GM19239 (cell line): ENCODE data around the gene MUCL1.
"Not testable (repeated sequence)": the region's sequence is repeated elsewhere in the genome, so short reads cannot be mapped to it uniquely, and the experiment has no call there.

Experiments used
- DNase-seq: peaks from one replicate; pipeline ENCODE4 v3.0.0; 2011; ENCODE audit warnings: low spot score; ENCODE audit not compliant: insufficient read length
- FAIRE-seq: peaks from 2 replicates; lab custom pipeline; 2011; peaks lifted over from hg19 to GRCh38; lab: Jason Lieb, UNC

MUCL1 gene

DNA sequence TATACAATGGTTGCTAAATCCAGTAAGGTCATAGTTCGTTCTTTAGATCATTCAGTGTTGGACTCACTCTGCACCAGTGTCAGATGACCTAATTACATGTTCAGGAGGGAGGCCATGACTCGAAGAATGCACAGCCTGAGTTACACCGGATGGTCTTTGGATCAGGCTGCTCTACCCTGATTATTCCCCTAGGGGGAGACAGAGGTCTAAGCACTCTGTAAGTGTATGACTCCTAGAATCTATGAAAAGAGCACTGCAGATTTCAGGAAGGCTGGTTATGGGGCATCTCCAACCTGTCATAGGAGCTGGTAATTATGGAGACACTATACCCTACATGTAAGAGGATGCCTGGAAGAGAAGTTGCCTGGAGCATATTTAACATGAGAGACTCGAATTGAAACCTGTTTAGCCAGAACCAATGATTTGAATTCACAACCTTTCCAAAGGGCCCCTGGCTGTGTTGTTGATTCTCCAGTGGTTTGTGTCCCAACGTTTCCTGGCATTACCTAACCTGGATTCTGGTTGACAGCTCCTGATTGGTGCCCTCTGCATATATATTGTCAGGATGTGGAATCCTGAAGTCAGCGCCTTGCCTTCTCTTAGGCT, at the start of gene MUCL1:
TSS of gene MUCL1 (plus strand) at position 584 of the 606 bp plus-strand sequence. CDS start 67 bp downstream, outside the sequence.
- DNase-seq (peak; percentile 30), FAIRE-seq (peak; percentile 72)

- no peak for FAIRE-seq
- no peak for DNase-seq
These were observed 32.6 kb upstream of the MUCL1 start for GRCh38 chr12:54821676-54822075.

GRCh38 chr12:54824402-54824801, 29.9 kb upstream of the MUCL1 start:
- FAIRE-seq, result no peak
- DNase-seq, result no peak

DNA sequence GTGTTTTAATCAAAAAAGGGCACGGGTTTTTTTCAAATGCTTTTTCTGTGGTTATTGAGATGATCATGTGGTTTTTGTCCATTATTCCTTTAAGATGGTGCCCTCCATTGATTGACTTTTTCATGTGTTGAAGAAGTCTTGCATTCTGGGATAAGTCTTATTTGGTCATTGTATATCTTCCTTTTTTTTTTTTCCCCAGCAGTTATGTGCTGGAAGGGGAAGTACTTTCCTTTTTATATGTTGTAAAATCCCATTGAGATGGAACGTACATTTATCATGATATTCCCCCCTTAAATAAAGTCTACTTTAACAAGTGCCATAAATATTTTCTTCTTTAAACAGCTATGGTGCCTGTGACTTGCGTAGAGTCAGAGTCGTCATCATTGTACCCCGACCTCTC, 24.8 kb upstream of the MUCL1 start:
- no peak for FAIRE-seq
- no peak for DNase-seq

DNA sequence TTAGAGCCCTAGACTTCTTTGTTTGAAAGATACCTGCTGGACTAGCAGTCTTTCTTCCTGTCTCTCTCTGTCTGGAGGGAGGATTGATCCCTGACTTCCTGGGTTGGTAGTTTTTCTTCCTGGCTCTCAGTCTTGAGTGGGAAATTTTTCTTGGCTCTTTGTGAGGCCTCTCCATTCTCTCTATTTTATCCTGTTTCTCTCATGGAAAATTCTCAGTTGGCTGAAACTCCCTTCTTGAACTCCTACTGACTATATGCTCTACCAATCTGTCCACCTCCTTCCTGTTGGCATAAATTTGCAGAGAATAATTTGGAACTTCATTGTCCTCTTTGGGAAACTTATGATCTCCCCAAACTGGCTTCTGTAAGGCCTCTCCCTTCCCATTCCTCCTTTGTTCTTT, 24.1 kb upstream of the MUCL1 start:
- FAIRE-seq, result no peak

DNA sequence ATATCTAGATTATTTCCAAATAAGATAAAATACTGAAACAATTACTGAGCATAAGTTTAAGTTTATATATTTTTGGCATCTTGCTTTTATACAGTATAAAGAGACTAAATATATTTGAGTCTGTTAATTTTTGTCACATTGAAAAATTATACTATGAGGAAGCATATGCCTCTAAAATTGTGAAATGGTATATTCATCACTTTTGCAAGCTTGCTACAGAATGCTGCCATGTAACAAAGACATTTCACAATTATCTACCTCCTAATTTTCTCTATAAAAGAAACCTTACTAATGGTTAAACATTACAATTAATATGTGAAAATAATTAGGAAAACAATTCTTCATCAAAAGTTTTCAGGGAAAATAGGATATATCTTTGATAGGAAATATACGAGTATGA, 22.7 kb upstream of the MUCL1 start:
- DNase-seq (no peak), FAIRE-seq (no peak)

More for the DNA sequence above, 24.1 kb upstream of the MUCL1 start:
- DNase-seq, result no peak

DNA sequence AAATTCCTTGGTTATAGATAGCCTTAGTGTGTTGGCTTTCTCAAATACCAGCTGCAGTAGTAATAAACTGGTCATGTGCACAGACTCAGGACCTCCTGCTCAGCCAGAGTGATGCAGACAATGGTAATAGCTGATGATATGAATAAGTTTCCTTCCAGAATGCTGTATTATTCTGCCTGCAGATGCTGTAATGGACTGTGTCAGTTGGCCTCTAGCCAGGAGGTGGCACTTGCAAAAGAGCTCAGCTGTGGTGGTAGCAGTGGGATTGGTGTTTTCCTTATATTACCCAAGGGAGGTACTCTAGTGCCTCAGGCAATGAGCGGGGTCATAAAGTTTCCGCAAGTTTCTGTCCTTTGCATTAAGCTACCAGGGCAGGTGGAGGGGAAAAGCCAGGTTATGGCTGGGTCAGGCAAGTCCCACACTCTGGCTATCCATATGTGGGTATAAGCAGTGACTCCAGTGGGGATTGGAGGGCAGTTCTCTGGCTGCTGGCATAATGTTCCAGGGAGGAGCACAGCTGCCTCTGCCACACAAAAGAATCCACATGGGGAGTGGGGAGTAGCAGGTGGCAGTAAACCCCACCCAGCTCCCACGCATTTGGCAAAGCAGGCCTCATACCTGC, 14.0 kb upstream of the MUCL1 start:
- no peak for FAIRE-seq

DNA sequence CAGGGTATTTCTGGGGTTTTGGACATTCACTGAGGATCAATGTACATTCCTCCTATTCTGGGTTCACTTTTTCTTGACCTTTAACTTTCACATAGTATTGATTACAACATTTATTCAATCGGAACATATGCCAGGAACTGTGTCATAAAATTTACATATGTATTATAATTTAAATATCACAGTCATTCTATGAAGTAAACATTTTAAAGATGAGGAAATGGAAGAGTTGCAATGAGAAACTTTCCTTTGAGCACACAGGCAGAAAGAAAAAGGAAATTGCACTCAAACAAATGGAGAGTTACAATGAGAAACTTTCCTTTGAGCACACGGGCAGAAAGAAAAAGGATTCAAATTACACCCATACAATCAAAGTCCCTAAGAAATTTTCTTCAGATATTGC, 3.1 kb downstream of the MUCL1 start:
- FAIRE-seq (no peak), DNase-seq (no peak)

More for the DNA sequence above, 14.0 kb upstream of the MUCL1 start:
- DNase-seq, result no peak

DNA sequence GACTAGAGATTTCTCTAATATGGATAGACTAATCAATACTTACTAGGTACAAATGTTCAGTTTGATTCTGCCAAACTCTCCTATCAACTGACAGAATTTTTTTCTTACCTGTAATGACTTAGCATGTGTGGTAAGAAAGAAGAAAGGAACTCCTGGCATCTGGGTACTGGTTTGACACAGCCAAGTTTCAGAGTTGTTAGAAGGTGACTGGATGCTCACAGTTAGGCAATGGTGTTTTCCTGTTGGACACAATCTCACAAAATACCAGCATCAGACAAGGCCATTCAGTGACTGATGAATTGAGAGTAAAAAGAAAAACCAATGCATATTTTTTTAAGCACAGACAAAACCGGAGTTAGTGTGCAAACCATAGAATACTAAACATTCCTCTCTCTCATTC, 4.2 kb downstream of the MUCL1 start:
- FAIRE-seq (no peak), DNase-seq (no peak)

GRCh38 chr12:54859502-54859901, 5.2 kb downstream of the MUCL1 start:
- no peak for FAIRE-seq
- no peak for DNase-seq

- FAIRE-seq, result no peak
- no peak for DNase-seq
These were observed 7.6 kb downstream of the MUCL1 start for GRCh38 chr12:54861927-54862326.

GRCh38 chr12:54863948-54864618, 9.8 kb downstream of the MUCL1 start:
- FAIRE-seq (no peak), DNase-seq (no peak)

DNA sequence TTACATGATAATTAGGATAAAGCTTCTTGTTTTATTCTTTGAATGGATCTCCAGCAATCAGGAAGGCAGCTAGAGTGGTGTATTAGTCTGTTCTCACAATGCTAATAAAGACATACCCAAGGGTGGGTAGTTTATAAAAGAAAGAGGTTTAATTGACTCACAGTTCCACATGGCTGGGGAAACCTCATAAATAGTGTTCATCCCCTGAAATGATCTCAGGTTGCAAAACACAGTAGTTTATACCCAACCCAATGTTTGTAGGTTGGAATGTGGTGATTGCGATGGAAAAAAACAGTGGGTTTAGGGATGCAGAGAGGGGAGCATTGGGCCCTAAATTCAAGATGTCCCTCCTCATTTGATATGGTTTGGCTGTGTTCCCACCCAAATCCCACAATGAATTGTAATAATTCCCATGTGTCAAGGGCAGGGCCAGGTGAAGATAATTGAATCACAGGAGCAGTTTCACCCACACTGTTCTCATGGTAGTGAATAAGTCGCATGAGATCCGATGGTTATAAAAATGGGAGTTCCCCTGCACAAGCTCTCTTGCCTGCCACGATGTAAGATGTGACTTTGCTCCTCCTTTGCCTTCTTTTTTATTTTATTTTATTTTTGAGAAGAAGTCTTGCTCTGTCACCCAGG, 11.5 kb downstream of the MUCL1 start:
- FAIRE-seq, result no peak
- DNase-seq, result no peak

DNA sequence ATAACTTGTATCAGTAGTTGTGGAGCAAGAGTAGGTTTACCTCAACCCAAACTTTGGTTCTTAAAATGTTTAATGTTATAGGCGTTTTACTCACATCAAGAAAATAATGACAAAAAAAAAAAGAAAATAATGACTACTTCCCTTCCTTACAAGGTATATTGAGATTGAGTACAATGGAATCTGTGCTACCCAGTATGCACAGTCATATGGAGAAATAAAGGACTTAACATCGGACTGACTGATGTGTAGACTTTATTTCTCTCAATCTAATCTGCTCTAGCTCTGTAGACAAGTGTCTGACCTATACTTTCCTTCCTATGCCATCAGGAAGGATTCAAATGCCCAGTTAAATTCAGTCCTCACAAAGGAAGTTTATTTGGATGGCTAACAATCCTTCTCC, 14.4 kb downstream of the MUCL1 start:
- no peak for DNase-seq
- no peak for FAIRE-seq

DNA sequence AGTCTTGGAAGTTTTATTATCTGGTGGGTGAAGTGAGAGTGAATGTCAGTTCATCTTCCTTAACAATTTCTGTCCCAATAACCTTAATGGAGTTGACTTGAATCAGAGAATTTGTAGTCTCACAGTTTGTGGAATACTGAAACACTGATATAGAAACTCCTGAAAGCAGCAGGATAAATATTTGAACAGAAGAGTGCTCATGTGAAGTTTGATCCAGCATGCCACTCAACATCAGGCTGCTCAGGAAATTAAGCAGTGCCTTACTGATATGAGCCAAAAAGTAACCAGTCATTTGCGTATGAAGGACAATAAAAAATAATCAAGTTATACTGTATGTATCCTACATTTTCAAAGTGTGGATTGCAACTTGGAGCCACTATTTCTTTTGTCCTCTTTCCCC, 15.7 kb downstream of the MUCL1 start:
- FAIRE-seq, result no peak

DNA sequence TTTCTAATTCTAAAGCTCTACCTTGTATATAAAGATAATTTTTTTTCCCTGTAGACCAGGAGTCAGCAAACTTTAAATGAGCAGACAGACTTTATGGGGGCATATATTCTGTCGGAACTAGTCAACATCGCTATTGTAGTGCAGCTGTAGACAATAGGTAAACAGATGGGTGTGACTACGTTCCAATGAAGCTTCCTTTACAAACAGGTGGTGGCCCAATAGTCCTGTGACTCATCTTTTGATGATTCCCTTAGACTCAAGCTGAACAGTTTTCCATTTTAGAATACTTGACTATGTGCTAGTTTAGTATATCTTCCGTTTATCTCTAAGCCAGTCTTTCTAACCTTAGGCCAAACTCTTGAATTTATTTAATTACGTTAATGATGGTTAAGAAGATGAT, 16.3 kb downstream of the MUCL1 start:
- FAIRE-seq (no peak), DNase-seq (no peak)

More for the DNA sequence above, 15.7 kb downstream of the MUCL1 start:
- no peak for DNase-seq

GRCh38 chr12:54879150-54879549, 24.8 kb downstream of the MUCL1 start:
- FAIRE-seq (no peak), DNase-seq (no peak)

- no peak for FAIRE-seq
- no peak for DNase-seq
These were observed 25.3 kb downstream of the MUCL1 start for GRCh38 chr12:54879579-54879978.

GRCh38 chr12:54882079-54882478, 27.8 kb downstream of the MUCL1 start:
- no peak for FAIRE-seq
- no peak for DNase-seq

DNA sequence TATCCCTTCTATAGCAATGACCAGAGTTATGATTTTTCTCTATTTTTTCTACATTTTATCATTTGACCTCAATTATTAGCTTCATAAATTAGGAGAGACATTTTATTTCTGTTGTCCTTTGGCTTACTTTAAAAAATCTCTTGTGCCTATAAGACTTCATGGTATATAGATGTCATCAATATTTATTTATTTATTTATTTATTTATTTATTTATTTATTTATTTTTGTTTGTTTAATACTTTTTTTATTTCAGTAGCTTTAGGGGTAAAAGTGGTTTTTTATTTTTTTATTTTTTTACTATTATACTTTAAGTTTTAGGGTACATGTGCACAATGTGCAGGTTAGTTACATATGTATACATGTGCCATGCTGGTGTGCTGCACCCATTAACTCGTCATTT, 28.3 kb downstream of the MUCL1 start:
- not testable (repeated sequence) for DNase-seq, FAIRE-seq

- DNase-seq, FAIRE-seq: not testable (repeated sequence)
These were observed 34.1 kb downstream of the MUCL1 start for GRCh38 chr12:54888428-54888827.
